COLO668 (cell line): Measurements from ENCODE around the gene OR4C11.

Source experiments
- DNase-seq: peaks from one replicate; lab custom pipeline; 2025; ENCODE audit not compliant: unreplicated experiment; lab: John Stamatoyannopoulos, UW

OR4C11 gene

DNA sequence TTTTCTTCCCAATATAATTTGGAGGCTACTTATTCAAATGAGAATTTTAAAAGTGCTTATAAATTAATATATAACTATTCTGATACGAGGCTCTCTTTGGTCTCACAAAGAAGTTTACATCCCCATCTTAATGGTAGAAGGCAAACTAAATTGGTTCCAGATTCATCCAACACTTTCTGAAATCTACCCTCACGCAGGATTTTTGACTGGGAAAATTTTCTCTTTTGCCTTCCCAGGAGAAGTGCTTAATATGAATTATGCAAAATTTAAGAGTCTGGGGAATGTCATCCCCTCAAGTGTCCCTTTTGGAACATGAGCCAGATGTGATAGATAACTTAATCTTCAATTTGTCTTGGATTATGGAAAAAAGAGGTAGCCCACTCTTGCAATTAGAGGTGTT lies at the start of gene OR4C11:
Gene OR4C11, minus strand, starts transcription at position 101 of the 400 bp plus-strand sequence. CDS start 3,272 bp downstream, outside the sequence.
- no peak for DNase-seq

- no peak for DNase-seq
These were observed 47.7 kb upstream of the OR4C11 start for GRCh38 chr11:55655096-55655495.

DNA sequence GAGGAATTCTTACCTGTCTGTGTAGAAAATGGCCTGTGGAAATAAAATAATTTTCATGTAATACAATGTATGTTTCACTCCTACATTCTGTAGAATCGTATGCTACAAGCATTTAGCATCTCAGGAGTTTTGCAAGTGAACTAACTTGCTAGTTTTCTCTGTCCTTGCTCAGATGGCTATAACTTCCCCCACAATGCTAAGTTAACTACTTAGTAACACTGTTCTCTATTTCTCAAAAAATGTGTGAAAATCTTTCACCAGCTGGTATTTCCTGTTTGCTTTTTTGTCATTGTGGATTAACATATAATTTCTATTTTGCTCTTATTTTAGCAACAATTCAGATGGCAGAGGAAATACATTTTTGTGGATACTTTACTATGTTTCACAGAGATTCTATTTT lies 45.1 kb upstream of the OR4C11 start:
- DNase-seq: no peak

DNA sequence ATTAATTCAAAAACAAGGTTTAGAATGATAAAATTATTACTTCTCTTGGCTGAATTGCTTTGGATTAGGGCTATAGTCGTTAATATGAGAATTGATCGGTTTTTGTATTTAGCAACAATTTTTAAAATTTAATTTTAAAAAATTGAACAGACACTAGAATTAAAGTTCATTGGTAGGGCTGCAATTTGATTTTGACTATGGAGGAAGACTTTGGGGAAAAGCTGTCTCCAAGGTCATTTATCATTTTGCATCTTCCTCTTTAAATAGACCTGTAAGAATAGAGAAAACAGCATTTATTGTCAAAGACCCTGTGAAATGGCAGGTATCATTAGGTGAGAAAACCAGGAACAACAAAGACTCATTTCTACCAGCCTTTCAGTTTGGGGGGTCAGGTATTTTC lies 40.6 kb upstream of the OR4C11 start, which contains the start of gene OR4S2:
Gene OR4S2, plus strand, starts transcription at position 301 of the 400 bp plus-strand sequence. CDS start 2,577 bp downstream, outside the sequence.
- DNase-seq: no peak

DNA sequence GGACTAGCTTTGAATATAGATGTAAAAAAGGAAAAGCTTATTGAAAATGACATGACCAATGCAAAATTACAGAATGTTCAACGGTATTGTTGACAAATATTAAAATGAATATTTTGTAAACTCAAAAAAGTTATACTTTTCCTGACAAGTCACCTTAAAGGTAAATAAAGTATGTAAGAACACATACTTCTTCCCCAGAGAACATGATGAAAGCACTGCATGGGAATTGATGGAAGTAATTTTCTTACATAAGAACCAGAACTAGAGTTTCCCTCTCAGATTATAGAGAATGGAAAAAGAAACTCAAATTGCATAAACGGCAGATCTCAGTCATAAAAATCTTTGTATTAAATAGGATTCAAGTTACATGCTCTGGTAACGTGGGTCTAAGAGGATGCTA lies 27.4 kb upstream of the OR4C11 start, which contains the start of gene OR4P4:
Gene OR4P4, plus strand, starts transcription at position 301 of the 400 bp plus-strand sequence.
- DNase-seq: no peak

GRCh38 chr11:55624531-55624930 lies 17.1 kb upstream of the OR4C11 start:
- no peak for DNase-seq

- no peak for DNase-seq
These were observed 34.9 kb downstream of the OR4C11 start for GRCh38 chr11:55572548-55572947.

GRCh38 chr11:55571828-55572227 lies 35.6 kb downstream of the OR4C11 start, which contains the start of gene OR4C16:
OR4C16 (plus strand) TSS chr11:55572128; CDS start chr11:55572128, 0 bp downstream.
- no peak for DNase-seq

DNA sequence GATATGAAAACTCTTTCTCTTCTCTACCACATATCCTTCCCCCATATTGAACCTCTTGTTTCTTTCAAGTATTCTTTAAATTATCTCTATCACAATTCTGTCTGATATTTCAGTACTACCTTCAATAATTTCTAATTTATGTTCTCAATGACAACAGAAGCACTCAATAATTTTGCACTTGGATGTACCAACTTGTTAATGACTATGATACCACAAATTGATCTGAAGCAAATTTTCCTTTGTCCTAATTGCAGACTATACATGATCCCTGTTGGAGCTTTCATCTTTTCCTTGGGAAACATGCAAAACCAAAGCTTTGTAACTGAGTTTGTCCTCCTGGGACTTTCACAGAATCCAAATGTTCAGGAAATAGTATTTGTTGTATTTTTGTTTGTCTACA lies 53.3 kb downstream of the OR4C11 start, which contains the start of gene OR4C15:
Gene OR4C15, plus strand, starts transcription at position 301 of the 400 bp plus-strand sequence. Its CDS starts 0 bp downstream, at position 301.
- DNase-seq: no peak
